NCI-H128 (cell line): Measurements from ENCODE around the gene GTPBP1.

Source experiments
- DNase-seq: peaks from one replicate; lab custom pipeline; 2025; ENCODE audit not compliant: unreplicated experiment; lab: John Stamatoyannopoulos, UW

The GTPBP1 gene

GRCh38 chr22:38705235-38706100 lies at the start of gene GTPBP1:
TSS of gene GTPBP1 (plus strand) at chr22:38705944. CDS start at chr22:38705956, 12 bp downstream.
- peak; percentile 100 for DNase-seq

GRCh38 chr22:38656256-38657044 lies 49.3 kb upstream of the GTPBP1 start, which contains the start of the genes CBY1 and FAM227A:
TSS of gene CBY1 (plus strand) at chr22:38656638. CDS start at chr22:38668055, 11,417 bp downstream.
TSS of gene FAM227A (minus strand) at chr22:38656392. CDS start at chr22:38650168, 6,224 bp downstream.
- peak; percentile 74 for DNase-seq

GRCh38 chr22:38657045-38657909 lies 48.5 kb upstream of the GTPBP1 start:
- DNase-seq, result no peak

- no peak for DNase-seq
Measured at GRCh38 chr22:38674888-38675287, 30.9 kb upstream of the GTPBP1 start.

- DNase-seq, result no peak
Measured at GRCh38 chr22:38675833-38676232, 29.9 kb upstream of the GTPBP1 start.

GRCh38 chr22:38681582-38682335 lies 24.0 kb upstream of the GTPBP1 start, which contains the start of gene TOMM22:
TSS of gene TOMM22 (plus strand) at chr22:38681957. CDS start at chr22:38681979, 22 bp downstream.
- DNase-seq, result peak; percentile 64

GRCh38 chr22:38684895-38685294 lies 20.8 kb upstream of the GTPBP1 start:
- no peak for DNase-seq

GRCh38 chr22:38685761-38686160 lies 20.0 kb upstream of the GTPBP1 start:
- DNase-seq, result no peak

- no peak for DNase-seq
Measured at GRCh38 chr22:38689651-38690050, 16.1 kb upstream of the GTPBP1 start.

- DNase-seq, result no peak
Measured at GRCh38 chr22:38694049-38694448, 11.7 kb upstream of the GTPBP1 start.

GRCh38 chr22:38694940-38695339 lies 10.8 kb upstream of the GTPBP1 start:
- DNase-seq, result no peak

GRCh38 chr22:38696606-38697424 lies 8.9 kb upstream of the GTPBP1 start:
- DNase-seq, result no peak

GRCh38 chr22:38697425-38698089 lies 8.2 kb upstream of the GTPBP1 start:
- no peak for DNase-seq

- DNase-seq, result no peak
Measured at GRCh38 chr22:38698407-38699094, 7.2 kb upstream of the GTPBP1 start.

GRCh38 chr22:38699143-38699542 lies 6.6 kb upstream of the GTPBP1 start:
- no peak for DNase-seq

GRCh38 chr22:38699784-38700183 lies 6.0 kb upstream of the GTPBP1 start:
- no peak for DNase-seq

GRCh38 chr22:38700270-38700788 lies 5.4 kb upstream of the GTPBP1 start:
- no peak for DNase-seq
